Measurements from ENCODE around the gene DACT3.

DACT3 gene

DNA sequence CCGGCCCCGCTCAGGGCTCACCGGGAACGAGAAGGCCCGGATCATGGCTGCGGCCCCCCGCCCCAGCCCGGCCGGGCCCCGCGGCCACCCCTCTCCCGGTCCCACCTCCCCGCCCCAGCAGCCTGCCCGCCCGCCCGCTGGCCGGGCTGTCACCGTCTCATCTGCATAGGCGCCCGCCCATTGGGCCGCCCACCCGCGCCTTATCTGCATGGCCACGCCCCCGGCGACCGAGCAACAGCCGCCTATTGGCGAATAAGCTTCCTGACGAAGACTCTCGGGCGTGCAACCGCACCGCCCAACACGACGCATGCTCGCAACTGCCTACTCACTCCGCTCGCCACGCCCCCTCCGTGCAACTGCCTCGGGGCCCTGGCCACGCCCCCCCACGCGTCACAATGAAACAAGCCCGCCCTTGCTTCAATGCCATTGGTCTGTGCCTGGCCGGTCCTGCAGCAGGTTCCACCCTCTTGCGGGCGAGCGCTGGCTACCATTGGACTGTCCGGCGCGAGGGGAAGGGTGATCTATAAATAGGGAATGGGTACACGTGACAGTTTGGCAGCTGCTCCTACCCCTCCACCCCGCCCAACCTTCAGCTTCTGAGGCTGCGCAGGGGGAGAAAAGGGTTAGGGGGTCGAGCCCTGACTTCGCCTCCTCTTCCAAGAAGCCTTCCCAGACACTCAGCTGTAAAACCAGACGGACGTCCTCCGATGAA is at the start of gene DACT3:
DACT3 (minus strand) TSS at position 163 of the 712 bp plus-strand sequence; CDS start at position 45, 118 bp downstream.
- H3K4me3 ChIP-seq (ENCODE audit: low read depth, low read length) = peak within 1 kb of the TSS; percentile 59
- DNase-seq (ENCODE audit: low read depth) = peak; percentile 99

GRCh38 chr19:46710687-46711086 is 49.7 kb upstream of the DACT3 start:
- no peak for DNase-seq (ENCODE audit: low read depth)
- H3K4me3 ChIP-seq (ENCODE audit: low read depth, low read length) = no peak overlapping the region

DNA sequence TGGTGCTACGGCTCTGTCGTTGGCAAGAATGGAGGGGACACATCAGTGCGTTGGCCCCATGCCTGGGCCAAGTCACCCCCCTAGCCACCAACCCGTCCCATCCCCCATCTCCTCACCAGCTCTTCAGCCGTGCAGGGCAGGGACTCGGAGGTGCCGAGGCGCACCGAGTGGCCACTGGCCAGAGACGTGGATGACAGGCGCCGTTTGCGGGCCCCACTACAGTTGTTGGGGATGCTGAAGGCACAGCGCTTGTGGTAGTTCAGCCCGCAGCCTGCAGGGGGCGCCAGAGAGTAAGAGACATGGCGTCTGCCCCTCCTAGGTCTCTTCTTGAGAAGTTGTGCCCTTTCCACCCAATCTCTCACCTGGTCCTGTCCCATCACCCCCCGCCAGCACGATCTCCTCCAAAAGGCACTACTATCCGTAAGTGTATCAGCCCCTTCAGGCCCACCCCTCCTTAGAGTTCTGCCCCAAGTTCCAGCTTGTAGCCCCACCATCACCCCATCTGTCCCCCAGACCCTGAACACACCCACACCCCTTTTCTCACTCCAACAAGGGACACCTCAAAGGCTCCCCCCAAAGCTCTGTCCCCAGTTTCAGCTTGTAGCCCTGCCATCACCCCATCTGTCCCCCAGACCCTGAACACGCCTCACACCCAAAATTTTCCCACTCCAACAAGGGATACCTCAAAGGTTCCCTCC is 43.5 kb upstream of the DACT3 start:
- H3K4me3 ChIP-seq (ENCODE audit: low read depth, low read length) = no peak overlapping the region
- DNase-seq (ENCODE audit: low read depth) = no peak

DNA sequence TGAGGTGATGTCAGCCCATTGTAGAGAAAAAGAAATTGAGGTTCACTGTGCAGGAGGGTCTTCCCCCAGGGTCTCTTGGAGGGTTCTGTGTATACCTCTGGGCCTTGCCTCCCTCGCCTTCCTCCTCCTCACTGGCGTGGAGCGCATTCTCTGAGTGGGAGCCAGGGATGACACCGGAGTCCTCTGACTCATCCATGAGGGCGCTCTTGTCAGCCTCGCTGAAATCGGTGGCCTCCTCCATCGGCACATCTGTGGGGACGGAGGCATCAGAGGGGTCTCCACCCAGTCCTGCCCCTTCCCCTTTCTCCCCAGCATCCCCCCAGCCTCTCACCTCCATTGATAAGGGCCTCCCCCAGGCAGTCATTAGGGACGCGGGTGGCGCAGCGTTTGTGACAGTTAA is 39.7 kb upstream of the DACT3 start:
- H3K4me3 ChIP-seq (ENCODE audit: low read depth, low read length) = no peak overlapping the region
- no peak for DNase-seq (ENCODE audit: low read depth)

GRCh38 chr19:46698395-46699321 is 37.7 kb upstream of the DACT3 start:
- no peak overlapping the region for H3K4me3 ChIP-seq (ENCODE audit: low read depth, low read length)
- no peak for DNase-seq (ENCODE audit: low read depth)

DNA sequence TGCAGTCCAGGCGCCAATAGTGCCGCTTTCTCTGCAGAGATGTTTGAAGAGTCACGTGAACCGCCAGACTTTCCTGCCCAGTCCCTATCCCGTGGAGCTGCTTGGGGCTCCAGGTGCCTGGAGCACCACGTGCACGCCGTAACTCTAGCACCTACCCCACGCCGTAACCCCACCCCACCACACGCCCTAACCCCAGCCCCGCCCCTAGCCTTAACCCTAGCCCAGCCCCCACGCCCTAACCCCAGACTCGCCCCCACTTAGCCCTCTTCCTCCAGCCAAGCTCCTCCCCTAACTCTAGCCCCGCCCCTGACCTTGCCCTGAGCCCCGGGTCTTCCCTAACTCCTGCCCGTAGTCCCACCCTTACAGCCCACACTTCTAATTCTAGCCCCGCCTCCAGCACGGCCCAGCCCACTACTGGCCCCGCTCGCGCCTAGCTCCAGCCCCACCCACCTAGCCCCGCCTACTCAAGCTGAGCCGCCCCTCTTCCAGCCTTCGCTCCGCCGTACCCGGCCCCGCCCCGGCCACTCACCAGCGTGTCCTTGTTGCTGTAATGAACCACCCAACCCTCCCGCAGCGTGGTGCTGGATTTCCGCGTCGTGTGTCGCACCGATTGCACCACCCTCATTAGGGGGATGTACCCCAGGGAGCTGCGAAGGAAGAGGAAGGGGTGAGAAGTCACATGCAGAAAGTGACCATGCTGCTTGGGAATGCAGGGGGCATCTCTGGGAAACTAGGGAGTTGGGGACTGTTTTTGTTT is 36.4 kb upstream of the DACT3 start:
- DNase-seq (ENCODE audit: low read depth) = peak; percentile 29
- no peak overlapping the region for H3K4me3 ChIP-seq (ENCODE audit: low read depth, low read length)

- no peak for DNase-seq (ENCODE audit: low read depth)
- H3K4me3 ChIP-seq (ENCODE audit: low read depth, low read length) = no peak overlapping the region
These were observed 35.9 kb upstream of the DACT3 start for GRCh38 chr19:46696866-46697203.

DNA sequence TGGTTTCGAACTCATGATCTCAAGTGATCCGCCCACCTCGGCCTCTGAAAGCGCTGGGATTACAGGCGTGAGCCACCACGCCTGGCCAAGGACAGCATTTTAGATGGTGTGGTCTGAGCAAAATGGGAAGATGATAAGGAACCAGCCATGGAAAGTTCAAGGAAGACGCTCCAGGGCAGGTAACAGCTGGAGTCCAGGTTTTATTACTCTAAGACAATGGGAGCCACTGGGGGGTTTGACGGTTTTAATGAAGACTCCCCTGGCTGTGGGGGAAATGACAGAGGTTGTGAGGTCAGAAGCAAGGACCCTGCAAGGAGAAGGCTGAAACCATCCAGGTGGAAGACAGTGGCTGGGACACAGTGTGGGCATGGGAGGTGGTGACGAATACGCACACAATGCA is 35.1 kb upstream of the DACT3 start:
- H3K4me3 ChIP-seq (ENCODE audit: low read depth, low read length) = no peak overlapping the region
- no peak for DNase-seq (ENCODE audit: low read depth)

DNA sequence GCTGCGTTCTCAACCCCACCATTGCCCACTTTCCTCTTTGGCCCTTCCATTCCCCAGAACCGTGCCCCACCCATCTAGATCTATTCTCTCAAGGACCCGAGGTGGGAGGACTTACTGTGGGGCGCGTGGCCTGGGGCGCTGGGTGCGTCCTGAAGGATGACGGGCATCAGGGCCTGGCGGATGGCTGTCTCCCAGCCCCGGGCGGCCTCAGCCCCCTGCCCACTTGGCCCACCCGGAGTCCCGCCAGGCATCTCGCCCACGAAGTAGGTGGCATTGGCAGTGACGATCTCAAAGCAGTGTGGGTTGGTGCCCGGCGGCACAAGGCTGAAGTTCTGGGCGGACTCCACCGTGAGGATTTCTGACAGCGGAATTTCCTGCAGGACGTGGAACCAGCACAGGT is 32.8 kb upstream of the DACT3 start:
- no peak for DNase-seq (ENCODE audit: low read depth)
- no peak overlapping the region for H3K4me3 ChIP-seq (ENCODE audit: low read depth, low read length)

GRCh38 chr19:46692918-46693722 is 32.1 kb upstream of the DACT3 start:
- no peak for DNase-seq (ENCODE audit: low read depth)

DNA sequence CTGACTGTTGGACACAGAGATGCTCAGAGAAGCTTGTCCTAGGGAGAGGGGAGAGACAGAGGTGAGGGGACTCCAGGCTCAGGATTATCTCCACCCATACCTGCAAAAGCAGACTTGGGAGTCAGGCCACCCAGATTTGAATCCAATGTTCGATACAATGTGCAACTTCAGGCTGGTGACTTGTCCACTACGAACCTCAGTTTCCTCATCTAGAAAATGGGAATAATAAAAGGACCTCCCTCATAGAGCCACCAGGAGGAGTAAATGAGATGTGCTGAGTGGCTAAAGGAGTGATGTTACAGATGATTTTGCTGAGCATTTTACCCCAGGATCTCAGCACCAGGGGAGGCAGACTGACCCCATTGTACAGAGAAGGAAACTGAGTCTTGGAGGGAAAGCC is 31.0 kb upstream of the DACT3 start:
- DNase-seq (ENCODE audit: low read depth) = no peak
- no peak overlapping the region for H3K4me3 ChIP-seq (ENCODE audit: low read depth, low read length)

More at GRCh38 chr19:46692918-46693722, 32.1 kb upstream of the DACT3 start:
- H3K4me3 ChIP-seq (ENCODE audit: low read depth, low read length) = no peak overlapping the region

GRCh38 chr19:46691104-46691503 is 30.1 kb upstream of the DACT3 start:
- DNase-seq (ENCODE audit: low read depth) = no peak
- no peak overlapping the region for H3K4me3 ChIP-seq (ENCODE audit: low read depth, low read length)

- H3K4me3 ChIP-seq (ENCODE audit: low read depth, low read length) = no peak overlapping the region
- no peak for DNase-seq (ENCODE audit: low read depth)
These were observed 28.4 kb upstream of the DACT3 start for GRCh38 chr19:46689358-46689757.

DNA sequence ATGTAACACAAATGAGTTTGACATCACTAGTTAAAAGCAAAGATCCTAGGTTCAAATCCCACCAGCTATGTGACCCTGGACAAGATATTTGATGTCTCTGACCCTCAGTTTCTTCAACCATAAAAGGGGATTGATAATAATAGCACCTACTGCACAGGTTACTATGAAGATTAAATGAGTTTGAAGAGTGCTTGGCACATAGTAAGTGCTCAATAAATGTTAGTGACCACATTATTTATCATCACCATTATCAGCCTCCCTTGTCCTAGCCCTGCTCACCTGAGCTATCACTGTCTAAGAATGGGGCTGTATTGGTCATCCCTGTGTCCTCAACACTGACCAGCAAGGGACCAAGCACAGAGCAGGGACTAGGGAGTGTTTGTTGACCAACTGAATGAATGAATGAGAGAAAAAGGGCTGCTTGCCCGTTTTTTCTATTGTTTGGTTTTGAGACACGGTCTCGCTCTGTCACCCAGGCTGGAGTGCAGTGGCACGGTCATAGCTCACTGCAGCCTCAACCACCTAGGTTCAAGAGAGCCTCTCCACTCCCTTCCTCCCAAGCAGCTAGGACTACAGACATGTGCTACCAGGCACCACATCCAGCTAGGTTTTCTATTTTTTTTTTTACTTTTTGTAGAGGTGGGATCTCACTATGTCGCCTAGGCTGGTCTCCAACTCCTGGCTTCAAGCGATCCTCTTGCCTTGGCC is 26.6 kb upstream of the DACT3 start:
- H3K4me3 ChIP-seq (ENCODE audit: low read depth, low read length) = no peak overlapping the region
- no peak for DNase-seq (ENCODE audit: low read depth)

GRCh38 chr19:46685189-46685588 is 24.2 kb upstream of the DACT3 start:
- DNase-seq (ENCODE audit: low read depth) = no peak

DNA sequence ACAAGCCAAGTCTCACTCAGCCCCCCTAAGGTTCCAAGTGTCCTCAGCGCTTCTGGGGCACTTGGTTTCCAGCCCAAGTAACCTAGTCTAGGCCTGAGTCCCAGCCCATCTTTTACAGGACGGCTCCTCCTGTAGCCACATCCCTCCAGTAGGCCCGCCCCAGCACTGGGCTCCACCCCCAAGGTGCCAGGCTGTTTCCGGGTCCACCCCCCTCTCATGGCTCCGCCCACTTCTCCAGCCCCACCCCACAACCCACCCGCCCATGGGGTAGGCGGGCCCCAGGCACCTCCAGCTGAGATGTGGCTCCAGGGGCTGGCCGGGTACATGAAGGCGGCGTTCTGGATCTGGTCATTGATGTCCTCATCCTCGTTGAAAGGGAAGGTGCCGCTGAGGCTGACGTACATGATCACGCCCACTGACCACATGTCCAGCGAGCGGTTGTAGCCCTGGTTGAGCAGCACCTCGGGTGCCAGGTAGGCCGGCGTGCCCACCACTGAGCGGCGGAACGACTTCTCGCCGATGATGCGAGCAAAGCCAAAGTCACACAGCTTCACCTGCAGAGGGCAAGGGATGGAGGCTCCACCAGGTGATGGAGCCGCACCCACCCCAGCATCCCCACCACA is 17.2 kb upstream of the DACT3 start:
- no peak for DNase-seq (ENCODE audit: low read depth)
- H3K4me3 ChIP-seq (ENCODE audit: low read depth, low read length) = no peak overlapping the region

More at GRCh38 chr19:46685189-46685588, 24.2 kb upstream of the DACT3 start:
- no peak overlapping the region for H3K4me3 ChIP-seq (ENCODE audit: low read depth, low read length)

DNA sequence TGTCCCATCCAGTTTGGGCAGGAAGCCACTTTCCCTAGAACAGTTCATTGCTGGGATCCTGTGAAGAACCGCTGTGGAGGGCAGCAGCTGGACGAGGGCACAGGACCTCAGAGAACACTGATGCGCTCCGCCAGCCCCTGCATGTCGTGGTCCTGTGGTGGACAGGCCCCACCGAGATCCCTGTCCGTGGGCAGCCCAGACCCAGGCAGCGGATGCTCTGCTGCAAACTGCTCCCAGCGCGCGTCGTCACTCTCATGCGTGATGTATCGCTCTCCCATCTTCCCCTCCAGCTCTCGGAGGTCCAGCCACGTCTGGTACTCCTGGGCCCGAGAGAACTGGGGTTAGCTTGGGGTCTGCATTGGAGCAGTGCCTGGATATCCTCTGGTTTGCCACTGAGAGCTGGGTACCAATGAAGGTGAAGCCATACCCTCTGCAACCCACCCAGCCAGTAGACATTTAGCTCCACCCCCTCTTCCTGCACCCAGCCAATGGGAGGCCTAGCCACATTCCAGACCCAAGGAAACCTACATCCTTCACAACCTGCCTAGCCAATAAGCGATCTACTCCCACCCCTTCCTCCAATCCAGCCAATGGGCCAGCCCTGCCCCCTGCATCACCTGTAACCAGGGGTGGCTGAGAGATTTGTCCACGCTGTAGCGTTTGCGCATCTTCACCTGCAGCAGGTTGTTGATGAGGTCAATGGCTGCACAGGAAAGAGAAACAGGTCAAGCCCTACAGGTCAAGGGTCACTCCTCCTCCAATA is 13.6 kb upstream of the DACT3 start:
- DNase-seq (ENCODE audit: low read depth) = no peak
- no peak overlapping the region for H3K4me3 ChIP-seq (ENCODE audit: low read depth, low read length)

Data from skeletal muscle cell (primary cell).